Measurements from ENCODE around the gene CYSTM1.

The CYSTM1 gene

GRCh38 chr5:140245926-140246325 lies 70.9 kb downstream of the CYSTM1 start:
- DNase-seq (ENCODE audit: low spot score), result no peak
- no peak for TF ChIP-seq CTCF (IDR thresholded peaks at IDR 0.05; ENCODE audit: extremely low read depth, insufficient read depth, missing control alignments)
- in situ Hi-C loops (cut with MboI; ENCODE audit: low pct_unique_long_range_greater_than_20kb, low sequenced_read_pairs, unreplicated experiment), result no loop called here

GRCh38 chr5:140246378-140247122 lies 71.6 kb downstream of the CYSTM1 start:
- TF ChIP-seq CTCF (IDR thresholded peaks at IDR 0.05; ENCODE audit: extremely low read depth, insufficient read depth, missing control alignments), result no peak
- in situ Hi-C loops (cut with MboI; ENCODE audit: low pct_unique_long_range_greater_than_20kb, low sequenced_read_pairs, unreplicated experiment), result no loop called here
- DNase-seq (ENCODE audit: low spot score), result no peak

- in situ Hi-C loops (cut with MboI; ENCODE audit: low pct_unique_long_range_greater_than_20kb, low sequenced_read_pairs, unreplicated experiment), result no loop called here
- no peak for TF ChIP-seq CTCF (IDR thresholded peaks at IDR 0.05; ENCODE audit: extremely low read depth, insufficient read depth, missing control alignments)
- DNase-seq (ENCODE audit: low spot score), result no peak
Measured at GRCh38 chr5:140248414-140248813, 73.4 kb downstream of the CYSTM1 start.

GRCh38 chr5:140249536-140249935 lies 74.5 kb downstream of the CYSTM1 start:
- DNase-seq (ENCODE audit: low spot score), result no peak
- in situ Hi-C loops (cut with MboI; ENCODE audit: low pct_unique_long_range_greater_than_20kb, low sequenced_read_pairs, unreplicated experiment), result no loop called here
- TF ChIP-seq CTCF (IDR thresholded peaks at IDR 0.05; ENCODE audit: extremely low read depth, insufficient read depth, missing control alignments), result no peak

- no peak for TF ChIP-seq CTCF (IDR thresholded peaks at IDR 0.05; ENCODE audit: extremely low read depth, insufficient read depth, missing control alignments)
- DNase-seq (ENCODE audit: low spot score), result no peak
- in situ Hi-C loops (cut with MboI; ENCODE audit: low pct_unique_long_range_greater_than_20kb, low sequenced_read_pairs, unreplicated experiment), result no loop called here
Measured at GRCh38 chr5:140250386-140250785, 75.4 kb downstream of the CYSTM1 start.

GRCh38 chr5:140251527-140251973 lies 76.6 kb downstream of the CYSTM1 start:
- TF ChIP-seq CTCF (IDR thresholded peaks at IDR 0.05; ENCODE audit: extremely low read depth, insufficient read depth, missing control alignments), result no peak
- in situ Hi-C loops (cut with MboI; ENCODE audit: low pct_unique_long_range_greater_than_20kb, low sequenced_read_pairs, unreplicated experiment), result no loop called here
- DNase-seq (ENCODE audit: low spot score), result no peak

Measured in GM13977 (cell line).